Stimulated activated naive B cell treated with anti-CD40 and anti-IgM and Interleukin-4, amounts not matched to agents 10 μg/mL and 1 μg/mL and 100 μg/mL, for 72 hours (primary cell): ENCODE results near the gene PRMT7.

Experiments used
- ATAC-seq, 2 donors: fragments of 150-1000 bp; cut with Tn5 transposase; replicated peaks; 2 replicates each; pipeline ENCODE4 v1.10.0; 2021; ENCODE audit warnings: moderate library complexity in 1 of 2
- DNase-seq: peaks from one replicate; pipeline ENCODE4 v3.0.0; 2021
- H3K27ac Mint-ChIP-seq: one replicate; pipeline ENCODE4 v1.8.0; 2022; ENCODE audit warnings: mild to moderate bottlenecking, mixed read lengths
- H3K27me3 Mint-ChIP-seq, 2 donors: one replicate each; pipeline ENCODE4 v1.8.0; 2022; ENCODE audit warnings: mixed read lengths in 2 of 2
- H3K36me3 Mint-ChIP-seq, 2 donors: one replicate each; pipeline ENCODE4 v1.8.0; 2022; ENCODE audit warnings: mixed read lengths in 2 of 2, mild to moderate bottlenecking in 1 of 2
- H3K4me1 Mint-ChIP-seq, 2 donors: one replicate each; pipeline ENCODE4 v1.8.0; 2022; ENCODE audit warnings: mixed read lengths in 2 of 2, mild to moderate bottlenecking in 1 of 2
- H3K4me3 Mint-ChIP-seq, 2 donors: one replicate each; pipeline ENCODE4 v1.8.0; 2022; ENCODE audit warnings: mild to moderate bottlenecking in 2 of 2, mixed read lengths in 2 of 2, moderate library complexity in 1 of 2
- H3K9me3 Mint-ChIP-seq, 2 donors: one replicate each; pipeline ENCODE4 v1.8.0; 2022; ENCODE audit warnings: mixed read lengths in 2 of 2, mild to moderate bottlenecking in 1 of 2

Gene PRMT7

GRCh38 chr16:68380348-68380670, 69.5 kb downstream of the PRMT7 start:
- ATAC-seq: no peak
- Mint-ChIP-seq H3K27me3 (peaks cover 0 to 4% of the 10 kb centered on the region in 2 donors), H3K36me3 (no peaks in the 10 kb centered on the region), H3K27ac (no peak overlapping the region), H3K9me3 (no peaks in the 10 kb centered on the region), H3K4me3 (no peak overlapping the region), H3K4me1 (peaks cover 53 to 68% of the 10 kb centered on the region in 2 donors)
- no peak for DNase-seq

- Mint-ChIP-seq H3K4me3 (no peak overlapping the region), H3K4me1 (peaks cover 55 to 72% of the 10 kb centered on the region in 2 donors), H3K27me3 (peaks cover 0 to 4% of the 10 kb centered on the region in 2 donors), H3K36me3 (no peaks in the 10 kb centered on the region), H3K27ac (no peak overlapping the region), H3K9me3 (no peaks in the 10 kb centered on the region)
- ATAC-seq (no peak), DNase-seq (no peak)
These were observed 70.0 kb downstream of the PRMT7 start for GRCh38 chr16:68380676-68381362.

GRCh38 chr16:68381363-68381724, 70.5 kb downstream of the PRMT7 start:
- no peaks in the 10 kb centered on the region for H3K36me3 Mint-ChIP-seq
- ATAC-seq (no peak), DNase-seq (no peak)
- peaks cover 55 to 72% of the 10 kb centered on the region in 2 donors for H3K4me1 Mint-ChIP-seq
- peaks cover 0 to 4% of the 10 kb centered on the region in 2 donors for H3K27me3 Mint-ChIP-seq
- no peaks in the 10 kb centered on the region for H3K9me3 Mint-ChIP-seq
- no peak overlapping the region for H3K4me3 Mint-ChIP-seq
- H3K27ac Mint-ChIP-seq: no peak overlapping the region

- Mint-ChIP-seq H3K27me3 (peaks cover 0 to 4% of the 10 kb centered on the region in 2 donors), H3K36me3 (no peaks in the 10 kb centered on the region), H3K27ac (peak overlapping the region; percentile 25), H3K4me3 (no peak overlapping the region), H3K9me3 (no peaks in the 10 kb centered on the region), H3K4me1 (peaks cover 55 to 72% of the 10 kb centered on the region in 2 donors)
- ATAC-seq (peak; percentile 68 to 71), DNase-seq (peak; percentile 33)
These were observed 71.5 kb downstream of the PRMT7 start for GRCh38 chr16:68382296-68382718.

- Mint-ChIP-seq H3K36me3 (no peaks in the 10 kb centered on the region), H3K4me1 (peaks cover 52 to 65% of the 10 kb centered on the region in 2 donors), H3K27ac (no peak overlapping the region), H3K9me3 (no peaks in the 10 kb centered on the region), H3K27me3 (peaks cover 0 to 2% of the 10 kb centered on the region in 2 donors), H3K4me3 (no peak overlapping the region)
- DNase-seq (no peak), ATAC-seq (no peak)
These were observed 73.0 kb downstream of the PRMT7 start for GRCh38 chr16:68383858-68384257.

GRCh38 chr16:68384288-68385161, 73.7 kb downstream of the PRMT7 start:
- H3K27ac Mint-ChIP-seq: peak overlapping the region; percentile 44
- H3K27me3 Mint-ChIP-seq: no peaks in the 10 kb centered on the region
- H3K36me3 Mint-ChIP-seq: no peaks in the 10 kb centered on the region
- no peak overlapping the region for H3K4me3 Mint-ChIP-seq
- H3K4me1 Mint-ChIP-seq: peaks cover 45 to 59% of the 10 kb centered on the region in 2 donors
- H3K9me3 Mint-ChIP-seq: no peaks in the 10 kb centered on the region
- DNase-seq (no peak), ATAC-seq (peak; percentile 41 to 48)

GRCh38 chr16:68385371-68385770, 74.6 kb downstream of the PRMT7 start:
- H3K27me3 Mint-ChIP-seq: no peaks in the 10 kb centered on the region
- H3K4me3 Mint-ChIP-seq: no peak overlapping the region
- H3K27ac Mint-ChIP-seq: no peak overlapping the region

GRCh38 chr16:68386628-68387027, 75.8 kb downstream of the PRMT7 start:
- H3K4me1 Mint-ChIP-seq: peaks cover 33 to 41% of the 10 kb centered on the region in 2 donors
- no peaks in the 10 kb centered on the region for H3K27me3 Mint-ChIP-seq
- no peaks in the 10 kb centered on the region for H3K36me3 Mint-ChIP-seq
- H3K9me3 Mint-ChIP-seq: no peaks in the 10 kb centered on the region
- H3K4me3 Mint-ChIP-seq: no peak overlapping the region
- no peak for DNase-seq
- no peak overlapping the region for H3K27ac Mint-ChIP-seq
- no peak for ATAC-seq

More at GRCh38 chr16:68385371-68385770, 74.6 kb downstream of the PRMT7 start:
- no peaks in the 10 kb centered on the region for H3K36me3 Mint-ChIP-seq
- DNase-seq (no peak), ATAC-seq (no peak)
- H3K4me1 Mint-ChIP-seq: peaks cover 41 to 53% of the 10 kb centered on the region in 2 donors
- H3K9me3 Mint-ChIP-seq: no peaks in the 10 kb centered on the region

GRCh38 chr16:68387301-68387700, 76.5 kb downstream of the PRMT7 start:
- Mint-ChIP-seq H3K9me3 (no peaks in the 10 kb centered on the region), H3K36me3 (no peaks in the 10 kb centered on the region), H3K27me3 (no peaks in the 10 kb centered on the region), H3K27ac (no peak overlapping the region), H3K4me1 (peaks cover 26 to 34% of the 10 kb centered on the region in 2 donors), H3K4me3 (no peak overlapping the region)
- DNase-seq: no peak
- no peak for ATAC-seq

- ATAC-seq (no peak), DNase-seq (no peak)
- Mint-ChIP-seq H3K27ac (no peak overlapping the region), H3K9me3 (no peaks in the 10 kb centered on the region), H3K4me1 (peaks cover 20 to 26% of the 10 kb centered on the region in 2 donors), H3K4me3 (no peak overlapping the region), H3K36me3 (no peaks in the 10 kb centered on the region), H3K27me3 (no peaks in the 10 kb centered on the region)
These were observed 77.3 kb downstream of the PRMT7 start for GRCh38 chr16:68388124-68388523.

- H3K9me3 Mint-ChIP-seq: no peaks in the 10 kb centered on the region
- no peaks in the 10 kb centered on the region for H3K27me3 Mint-ChIP-seq
- no peak overlapping the region for H3K27ac Mint-ChIP-seq
- no peaks in the 10 kb centered on the region for H3K36me3 Mint-ChIP-seq
- H3K4me3 Mint-ChIP-seq: no peak overlapping the region
- ATAC-seq: no peak
- no peak for DNase-seq
- peaks cover 13 to 17% of the 10 kb centered on the region in 2 donors for H3K4me1 Mint-ChIP-seq
These were observed 78.2 kb downstream of the PRMT7 start for GRCh38 chr16:68389006-68389405.

GRCh38 chr16:68389750-68390371, 79.0 kb downstream of the PRMT7 start:
- Mint-ChIP-seq H3K27me3 (no peaks in the 10 kb centered on the region), H3K4me3 (no peak overlapping the region), H3K4me1 (peaks cover 5 to 8% of the 10 kb centered on the region in 2 donors), H3K27ac (no peak overlapping the region), H3K9me3 (no peaks in the 10 kb centered on the region), H3K36me3 (no peaks in the 10 kb centered on the region)
- no peak for ATAC-seq
- no peak for DNase-seq

- H3K4me1 Mint-ChIP-seq: peaks cover 0 to 3% of the 10 kb centered on the region in 2 donors
- no peaks in the 10 kb centered on the region for H3K9me3 Mint-ChIP-seq
- H3K27ac Mint-ChIP-seq: no peak overlapping the region
These were observed 82.5 kb downstream of the PRMT7 start for GRCh38 chr16:68393333-68393732.

GRCh38 chr16:68395167-68395786, 84.5 kb downstream of the PRMT7 start:
- DNase-seq (no peak), ATAC-seq (no peak)
- Mint-ChIP-seq H3K4me3 (no peak overlapping the region), H3K4me1 (peaks cover 0 to 3% of the 10 kb centered on the region in 2 donors), H3K27ac (no peak overlapping the region), H3K9me3 (no peaks in the 10 kb centered on the region), H3K36me3 (no peaks in the 10 kb centered on the region), H3K27me3 (peaks cover 5 to 7% of the 10 kb centered on the region in 2 donors)

More at GRCh38 chr16:68393333-68393732, 82.5 kb downstream of the PRMT7 start:
- H3K4me3 Mint-ChIP-seq: no peak overlapping the region
- DNase-seq (no peak), ATAC-seq (no peak)
- no peaks in the 10 kb centered on the region for H3K36me3 Mint-ChIP-seq
- peaks cover 5 to 7% of the 10 kb centered on the region in 2 donors for H3K27me3 Mint-ChIP-seq
